HepG2 (cell line): ENCODE results near the gene PLSCR1.

Source experiments
- BCL3 ChIP-seq: sonication (generic); formaldehyde crosslinking; IDR thresholded peaks from 2 replicates; pipeline ENCODE4 v1.5.1; 2020; ENCODE audit warnings: mild to moderate bottlenecking, missing genetic modification reagents, moderate library complexity
- CBFB ChIP-seq: sonication (generic); formaldehyde crosslinking; IDR thresholded peaks from 2 replicates; pipeline ENCODE4 v1.4.0; 2020; ENCODE audit warnings: missing genetic modification reagents
- TEAD2 ChIP-seq: sonication (generic); formaldehyde crosslinking; IDR thresholded peaks from 2 replicates; pipeline ENCODE4 v1.9.0; 2021; ENCODE audit warnings: missing genetic modification reagents
- ZNF205 ChIP-seq: IDR thresholded peaks from 2 replicates; pipeline ENCODE4 v1.6.1; 2018; ENCODE audit warnings: missing biosample characterization, missing genetic modification reagents
- ZNF280B ChIP-seq: sonication (generic); formaldehyde crosslinking; IDR thresholded peaks from 2 replicates; pipeline ENCODE4 v1.5.0; 2020; ENCODE audit warnings: missing genetic modification reagents, mild to moderate bottlenecking, borderline replicate concordance
- ZNF317 ChIP-seq: sonication (generic); formaldehyde crosslinking; IDR thresholded peaks from 2 replicates; pipeline ENCODE4 v1.5.0; 2020; ENCODE audit warnings: mild to moderate bottlenecking, missing genetic modification reagents
- ZNF33B ChIP-seq: sonication (generic); formaldehyde crosslinking; IDR thresholded peaks from 2 replicates; pipeline ENCODE4 v1.5.1; 2020; ENCODE audit warnings: mild to moderate bottlenecking, missing genetic modification reagents
- TF ChIP-seq, protein P1 (sequence below): IDR thresholded peaks from 2 replicates; pipeline ENCODE4 v1.6.1; 2016; ENCODE audit warnings: missing compliant biosample characterization, missing genetic modification reagents, borderline replicate concordance
- TF ChIP-seq, protein P2 (sequence below): sonication (generic); formaldehyde crosslinking; IDR thresholded peaks from 2 replicates; pipeline ENCODE4 v1.5.0; 2020; ENCODE audit warnings: mild to moderate bottlenecking, missing genetic modification reagents, moderate library complexity

DNA sequence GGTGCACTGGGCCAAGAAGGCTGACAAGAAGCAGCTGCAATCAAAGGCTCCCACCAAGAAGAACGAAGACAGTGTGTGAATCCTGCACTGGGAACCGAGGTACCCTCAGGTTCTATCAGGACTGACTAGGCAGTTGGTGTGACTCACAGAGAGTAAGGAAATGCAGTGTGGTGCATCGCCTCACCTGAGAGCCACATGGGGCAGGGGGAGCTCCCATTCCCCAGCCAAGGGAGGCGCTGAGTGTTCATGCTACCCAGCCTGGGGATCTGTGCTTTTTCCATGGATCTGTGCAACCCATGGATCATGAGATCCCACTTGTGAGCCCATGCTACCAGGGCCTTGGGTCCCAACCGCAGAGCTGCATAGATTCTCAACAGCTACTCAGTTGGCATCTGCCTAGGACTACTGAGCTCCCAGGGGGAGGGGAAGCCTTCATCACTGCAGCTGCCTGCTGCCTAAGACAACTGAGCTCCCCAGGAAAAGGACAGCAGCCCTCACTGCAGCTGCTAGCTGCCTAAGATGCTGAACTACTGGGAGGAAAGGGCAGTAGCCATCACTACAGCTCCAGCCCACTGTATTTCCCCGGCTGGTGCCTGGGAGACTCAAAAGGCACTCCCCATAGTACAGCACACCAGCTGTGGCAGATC lies 68.2 kb downstream of the PLSCR1 start:
- TF ChIP-seq ZNF280B (CRISPR knock-in tag) (no peak), ZNF33B (CRISPR knock-in tag) (no peak), ZNF317 (CRISPR knock-in tag) (no peak), CBFB (CRISPR knock-in tag) (no peak), BCL3 (CRISPR knock-in tag) (no peak), TEAD2 (no peak), ZNF205 (CRISPR knock-in tag) (no peak)
- TF ChIP-seq, protein P1, sequence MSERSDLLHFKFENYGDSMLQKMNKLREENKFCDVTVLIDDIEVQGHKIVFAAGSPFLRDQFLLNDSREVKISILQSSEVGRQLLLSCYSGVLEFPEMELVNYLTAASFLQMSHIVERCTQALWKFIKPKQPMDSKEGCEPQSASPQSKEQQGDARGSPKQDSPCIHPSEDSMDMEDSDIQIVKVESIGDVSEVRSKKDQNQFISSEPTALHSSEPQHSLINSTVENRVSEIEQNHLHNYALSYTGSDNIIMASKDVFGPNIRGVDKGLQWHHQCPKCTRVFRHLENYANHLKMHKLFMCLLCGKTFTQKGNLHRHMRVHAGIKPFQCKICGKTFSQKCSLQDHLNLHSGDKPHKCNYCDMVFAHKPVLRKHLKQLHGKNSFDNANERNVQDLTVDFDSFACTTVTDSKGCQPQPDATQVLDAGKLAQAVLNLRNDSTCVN (CRISPR knock-in tag), result no peak
- TF ChIP-seq, protein P2, sequence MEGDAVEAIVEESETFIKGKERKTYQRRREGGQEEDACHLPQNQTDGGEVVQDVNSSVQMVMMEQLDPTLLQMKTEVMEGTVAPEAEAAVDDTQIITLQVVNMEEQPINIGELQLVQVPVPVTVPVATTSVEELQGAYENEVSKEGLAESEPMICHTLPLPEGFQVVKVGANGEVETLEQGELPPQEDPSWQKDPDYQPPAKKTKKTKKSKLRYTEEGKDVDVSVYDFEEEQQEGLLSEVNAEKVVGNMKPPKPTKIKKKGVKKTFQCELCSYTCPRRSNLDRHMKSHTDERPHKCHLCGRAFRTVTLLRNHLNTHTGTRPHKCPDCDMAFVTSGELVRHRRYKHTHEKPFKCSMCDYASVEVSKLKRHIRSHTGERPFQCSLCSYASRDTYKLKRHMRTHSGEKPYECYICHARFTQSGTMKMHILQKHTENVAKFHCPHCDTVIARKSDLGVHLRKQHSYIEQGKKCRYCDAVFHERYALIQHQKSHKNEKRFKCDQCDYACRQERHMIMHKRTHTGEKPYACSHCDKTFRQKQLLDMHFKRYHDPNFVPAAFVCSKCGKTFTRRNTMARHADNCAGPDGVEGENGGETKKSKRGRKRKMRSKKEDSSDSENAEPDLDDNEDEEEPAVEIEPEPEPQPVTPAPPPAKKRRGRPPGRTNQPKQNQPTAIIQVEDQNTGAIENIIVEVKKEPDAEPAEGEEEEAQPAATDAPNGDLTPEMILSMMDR, result no peak
